ENCODE results near the gene PER2. TPM values are rescaled to one million over a fixed set of nuclear protein-coding genes. Genes with fewer than 3 reads are reported as not detected.

The PER2 gene
- total RNA-seq, 4 donors from 2014 or later: 15.9 to 82.3 (median 18.1) TPM

DNA sequence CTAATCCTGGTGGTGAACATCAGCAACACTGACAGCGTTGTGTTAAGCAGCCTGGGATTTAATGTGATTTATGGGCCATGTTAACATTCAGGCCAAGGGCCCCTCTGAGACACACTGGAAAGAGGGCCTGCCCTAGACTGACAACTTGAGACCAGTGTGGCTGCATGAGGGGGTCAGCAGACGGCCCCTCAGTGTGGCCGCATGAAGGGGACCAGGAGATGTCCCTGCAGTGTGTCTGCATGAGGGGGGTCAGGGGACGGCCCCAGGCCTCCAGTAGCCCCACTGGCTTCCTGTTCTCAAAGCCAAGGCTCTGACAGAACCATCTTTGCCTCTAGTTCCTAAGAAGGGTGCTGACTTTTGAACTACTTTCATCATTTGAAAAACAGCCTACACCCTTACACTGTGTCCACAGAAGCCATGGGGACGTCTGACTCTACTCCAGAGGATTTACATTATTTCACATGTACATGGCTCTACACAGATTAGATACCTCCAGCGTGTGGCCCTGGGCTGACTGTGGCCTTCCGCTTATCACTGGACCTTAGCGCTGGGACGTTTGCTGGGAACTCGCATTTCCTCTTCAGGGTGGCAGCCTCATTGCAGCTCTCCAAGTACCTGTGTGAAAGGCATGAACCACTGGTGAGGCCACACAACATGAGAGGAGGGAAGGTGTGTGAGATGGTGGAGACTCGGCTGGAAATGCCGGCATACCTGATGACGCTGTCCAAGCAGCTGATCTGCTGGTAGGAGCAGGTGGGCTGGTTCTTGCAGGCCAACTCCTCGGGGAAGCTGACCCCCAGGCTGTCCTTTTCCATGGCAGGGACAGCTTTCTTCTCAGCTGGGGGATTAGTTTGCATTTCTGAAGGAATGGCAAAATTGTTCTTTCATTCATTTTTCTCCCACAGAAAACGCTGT, 30.4 kb downstream of the PER2 start:
- TF ChIP-seq, protein P1, sequence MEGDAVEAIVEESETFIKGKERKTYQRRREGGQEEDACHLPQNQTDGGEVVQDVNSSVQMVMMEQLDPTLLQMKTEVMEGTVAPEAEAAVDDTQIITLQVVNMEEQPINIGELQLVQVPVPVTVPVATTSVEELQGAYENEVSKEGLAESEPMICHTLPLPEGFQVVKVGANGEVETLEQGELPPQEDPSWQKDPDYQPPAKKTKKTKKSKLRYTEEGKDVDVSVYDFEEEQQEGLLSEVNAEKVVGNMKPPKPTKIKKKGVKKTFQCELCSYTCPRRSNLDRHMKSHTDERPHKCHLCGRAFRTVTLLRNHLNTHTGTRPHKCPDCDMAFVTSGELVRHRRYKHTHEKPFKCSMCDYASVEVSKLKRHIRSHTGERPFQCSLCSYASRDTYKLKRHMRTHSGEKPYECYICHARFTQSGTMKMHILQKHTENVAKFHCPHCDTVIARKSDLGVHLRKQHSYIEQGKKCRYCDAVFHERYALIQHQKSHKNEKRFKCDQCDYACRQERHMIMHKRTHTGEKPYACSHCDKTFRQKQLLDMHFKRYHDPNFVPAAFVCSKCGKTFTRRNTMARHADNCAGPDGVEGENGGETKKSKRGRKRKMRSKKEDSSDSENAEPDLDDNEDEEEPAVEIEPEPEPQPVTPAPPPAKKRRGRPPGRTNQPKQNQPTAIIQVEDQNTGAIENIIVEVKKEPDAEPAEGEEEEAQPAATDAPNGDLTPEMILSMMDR (IDR thresholded peaks at IDR 0.05): no peak
- TF ChIP-seq POLR2A (IDR thresholded peaks at IDR 0.05): no peak
- no peak for DNase-seq (ENCODE audit: low spot score in 2 of 2)
- intact Hi-C loops (cut with DNase I; ENCODE audit: low total_unique reads): no loop called here
- 91 to 92% methylated on average over 15 of the region's 15 CpGs for WGBS, 2 donors
- no peak overlapping the region for H3K4me3 ChIP-seq (ENCODE audit: low read depth, poor library complexity, severe bottlenecking)

DNA sequence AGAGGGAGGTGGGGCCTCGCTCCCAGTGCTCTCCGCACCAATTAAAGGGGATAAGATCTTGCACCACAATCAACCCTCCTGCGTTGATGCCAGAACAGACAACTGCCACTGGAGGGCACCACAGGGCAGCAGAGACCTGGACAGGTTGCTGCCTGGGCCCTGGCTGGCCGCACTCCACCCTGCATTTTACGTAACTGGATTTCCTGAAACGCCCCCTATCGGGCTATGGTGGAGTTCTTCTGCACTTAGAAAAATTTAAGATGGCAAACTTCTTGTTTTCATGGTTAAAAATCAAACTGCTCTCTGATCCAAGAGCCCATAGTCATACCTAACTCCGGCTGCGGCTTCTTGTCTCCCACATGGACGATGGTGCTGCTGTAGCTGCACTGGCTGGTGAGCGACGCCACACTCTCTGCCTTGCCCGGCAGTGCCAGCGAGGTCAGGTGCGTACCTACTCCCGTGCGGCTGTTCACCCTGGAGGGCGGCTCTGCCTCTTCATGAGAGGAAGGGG, 31.8 kb downstream of the PER2 start:
- TF ChIP-seq, protein P1 (IDR thresholded peaks at IDR 0.05): no peak
- TF ChIP-seq POLR2A (IDR thresholded peaks at IDR 0.05): no peak
- no peak overlapping the region for H3K4me3 ChIP-seq (ENCODE audit: low read depth, poor library complexity, severe bottlenecking)
- 66 to 71% methylated on average over 18 of the region's 18 CpGs for whole genome bisulfite sequencing, 2 donors
- peak in 1 of 2 donors; percentile 64 for DNase-seq (ENCODE audit: low spot score in 2 of 2)
- intact Hi-C loops (cut with DNase I; ENCODE audit: low total_unique reads): no loop called here

DNA sequence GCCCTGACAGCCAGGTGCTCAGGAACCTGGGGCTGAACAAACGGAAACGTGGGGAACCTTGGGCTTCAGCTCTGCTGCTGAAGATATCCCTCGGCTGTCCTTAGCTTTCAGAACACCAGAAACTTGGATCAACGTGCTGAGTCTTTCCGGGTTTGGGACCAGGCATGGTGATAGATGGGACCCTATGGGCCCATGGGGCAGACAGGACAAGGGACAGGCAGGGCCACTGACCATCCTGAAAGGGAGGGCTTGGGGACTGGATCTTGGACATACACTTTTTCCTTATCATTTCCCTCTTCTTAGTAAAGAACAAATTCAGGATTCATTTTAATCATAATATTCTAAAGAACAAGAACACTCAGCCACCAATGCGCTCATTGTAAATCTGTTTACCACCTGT, 32.3 kb downstream of the PER2 start:
- no peak overlapping the region for H3K4me3 ChIP-seq (ENCODE audit: low read depth, poor library complexity, severe bottlenecking)
- WGBS, 2 donors: 85 to 93% methylated on average over 6 of the region's 6 CpGs
- TF ChIP-seq POLR2A (IDR thresholded peaks at IDR 0.05): no peak
- TF ChIP-seq, protein P1 (IDR thresholded peaks at IDR 0.05): no peak
- intact Hi-C loops (cut with DNase I; ENCODE audit: low total_unique reads): no loop called here
- no peak for DNase-seq (ENCODE audit: low spot score in 2 of 2)

DNA sequence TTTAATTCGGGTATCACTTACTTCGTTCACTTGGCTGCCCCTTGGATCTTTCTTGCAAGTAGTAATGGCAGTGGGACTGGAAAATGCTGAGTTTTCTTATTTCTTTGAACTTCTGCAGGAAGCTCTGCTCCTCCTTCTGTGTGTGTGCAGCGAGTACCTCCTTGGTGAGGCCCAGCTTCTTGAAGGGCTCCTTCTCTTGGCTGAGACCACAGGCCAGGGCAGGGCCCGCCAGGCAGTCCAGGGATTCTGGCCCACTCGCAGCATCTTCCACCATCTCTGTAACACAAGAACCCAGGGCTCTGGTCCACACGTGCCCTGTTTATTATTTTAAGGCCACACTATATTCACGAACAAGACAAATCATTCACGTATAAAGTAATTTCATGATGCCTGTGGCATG, 32.8 kb downstream of the PER2 start:
- H3K4me3 ChIP-seq (ENCODE audit: low read depth, poor library complexity, severe bottlenecking): no peak overlapping the region
- no peak for DNase-seq (ENCODE audit: low spot score in 2 of 2)
- TF ChIP-seq POLR2A (IDR thresholded peaks at IDR 0.05): no peak
- TF ChIP-seq, protein P1 (IDR thresholded peaks at IDR 0.05): no peak
- intact Hi-C loops (cut with DNase I; ENCODE audit: low total_unique reads): no loop called here
- 92 to 93% methylated on average over 8 of the region's 8 CpGs for WGBS, 2 donors

DNA sequence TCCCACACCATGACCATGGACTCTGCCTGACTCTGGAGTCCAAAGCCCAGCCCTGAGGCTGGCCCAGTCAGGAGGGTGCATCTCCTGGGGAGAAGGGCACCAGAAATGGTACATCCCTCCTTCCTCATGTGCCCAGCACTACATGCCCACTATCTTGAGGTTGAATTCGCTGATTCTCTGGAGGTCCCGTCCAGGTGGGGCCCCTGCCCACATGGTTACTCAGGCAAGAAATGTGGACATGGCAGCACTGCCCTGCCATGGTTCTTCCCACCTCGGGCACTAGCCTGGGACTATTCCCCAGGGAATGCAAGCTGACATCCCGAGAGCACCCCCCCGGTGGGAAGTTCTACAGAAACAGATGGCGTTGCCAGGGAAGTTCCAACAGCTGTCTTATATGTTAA, 33.3 kb downstream of the PER2 start:
- WGBS, 2 donors: 78 to 87% methylated on average over 6 of the region's 6 CpGs
- TF ChIP-seq, protein P1 (IDR thresholded peaks at IDR 0.05): no peak
- TF ChIP-seq POLR2A (IDR thresholded peaks at IDR 0.05): no peak
- intact Hi-C loops (cut with DNase I; ENCODE audit: low total_unique reads): no loop called here
- no peak for DNase-seq (ENCODE audit: low spot score in 2 of 2)
- H3K4me3 ChIP-seq (ENCODE audit: low read depth, poor library complexity, severe bottlenecking): no peak overlapping the region
